LNCaP clone FGC (cell line): ENCODE measurements around the gene STK40.
A peak's percentile ranks its signal among the peaks of the same experiment; 100 is the strongest.

Experiments used
- DNase-seq: peaks from one replicate; pipeline ENCODE4 v3.0.0-alpha.2; 2011; ENCODE audit warnings: low read depth
- H3K4me3 ChIP-seq: 2 replicates; pipeline ENCODE4 v1.5.1; 2011; ENCODE audit warnings: mild to moderate bottlenecking, low read depth, low read length, control low read depth
- CTCF ChIP-seq: IDR thresholded peaks from 2 replicates; pipeline ENCODE4 v1.5.1; 2012; ENCODE audit warnings: mild to moderate bottlenecking; ENCODE audit not compliant: control insufficient read depth, insufficient read depth; ENCODE audit errors: extremely low read depth

Gene STK40

DNA sequence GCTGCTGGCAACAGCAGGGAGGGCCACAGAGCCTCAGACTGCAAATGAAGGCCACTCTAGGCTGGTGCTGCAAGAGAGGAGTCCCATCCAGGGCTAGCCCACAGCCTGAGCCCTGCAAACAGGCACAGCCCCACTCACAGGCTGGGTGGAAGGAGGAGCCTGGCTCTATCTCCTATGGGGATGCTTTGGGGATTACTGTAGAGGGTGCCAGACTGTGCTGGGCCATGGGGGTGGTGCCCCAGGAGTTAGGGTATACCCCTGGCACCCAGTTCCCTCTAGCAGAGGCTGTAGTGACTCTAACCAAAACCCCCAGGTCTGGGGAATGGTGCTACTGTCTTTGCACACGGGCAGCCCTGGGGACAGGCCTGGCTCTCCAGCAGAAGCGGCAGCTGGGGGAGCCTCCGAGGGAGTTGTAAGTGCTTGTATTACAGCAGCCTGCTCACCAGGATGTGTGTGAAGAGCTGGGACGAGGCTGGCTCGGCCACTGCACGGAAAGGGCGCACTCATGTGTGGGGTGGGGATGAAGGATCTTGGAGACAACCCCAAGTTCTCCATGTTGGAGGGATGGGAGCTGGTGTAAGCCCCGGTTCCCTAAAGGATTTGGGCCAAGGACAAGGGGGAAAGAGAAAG, 38.9 kb downstream of the STK40 start:
- no peak for DNase-seq
- H3K4me3 ChIP-seq, result no peak overlapping the region
- no peak for TF ChIP-seq CTCF

- no peak for DNase-seq
- H3K4me3 ChIP-seq, result no peak overlapping the region
- no peak for TF ChIP-seq CTCF
Measured at GRCh38 chr1:36345353-36345752, 40.4 kb downstream of the STK40 start.

GRCh38 chr1:36344395-36344680, 41.4 kb downstream of the STK40 start:
- DNase-seq, result no peak
- H3K4me3 ChIP-seq, result no peak overlapping the region
- no peak for TF ChIP-seq CTCF

- TF ChIP-seq CTCF, result no peak
- DNase-seq, result no peak
Measured at GRCh38 chr1:36343651-36344394, 41.9 kb downstream of the STK40 start.

DNA sequence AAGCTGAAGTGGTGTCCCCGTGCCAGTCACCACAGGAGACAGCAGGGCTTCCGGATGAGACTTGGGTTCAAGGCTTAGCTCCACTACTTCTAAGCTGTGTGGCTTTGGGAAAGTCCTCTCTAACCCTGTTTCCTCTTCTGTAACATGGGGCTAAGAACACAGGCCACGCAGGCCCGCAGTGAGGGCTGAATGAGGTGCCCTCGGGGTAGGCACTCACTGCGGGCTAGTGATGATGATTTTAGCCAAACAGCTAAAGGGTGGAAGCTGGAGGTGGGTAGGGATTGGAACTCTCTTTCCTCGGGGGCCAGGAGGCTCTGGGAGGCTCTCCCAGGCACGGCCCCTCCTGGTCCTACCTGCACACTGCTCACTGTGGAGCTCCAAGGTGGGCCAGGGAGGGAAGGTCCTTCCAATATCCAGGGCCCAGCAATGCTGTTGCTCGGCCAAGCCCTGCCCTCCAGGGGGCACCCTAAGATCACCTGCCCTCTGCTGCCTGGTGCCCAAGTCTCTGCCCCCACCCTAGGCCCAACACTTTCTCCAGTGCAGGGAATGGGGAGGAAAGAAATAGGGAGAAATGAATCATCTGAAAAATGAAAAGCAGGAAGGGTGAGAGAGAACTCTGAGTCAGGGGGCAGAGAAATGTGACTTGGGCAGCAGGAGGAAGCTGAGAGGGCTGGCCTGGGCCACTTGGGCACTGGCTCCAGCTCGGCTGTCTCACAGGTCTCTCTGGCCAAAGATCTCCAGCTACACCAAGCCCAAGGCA, 43.1 kb downstream of the STK40 start:
- no peak overlapping the region for H3K4me3 ChIP-seq
- no peak for DNase-seq
- TF ChIP-seq CTCF, result peak; percentile 66

More at GRCh38 chr1:36343651-36344394, 41.9 kb downstream of the STK40 start:
- no peak overlapping the region for H3K4me3 ChIP-seq

- no peak for TF ChIP-seq CTCF
- no peak overlapping the region for H3K4me3 ChIP-seq
- no peak for DNase-seq
Measured at GRCh38 chr1:36341626-36342320, 44.0 kb downstream of the STK40 start.
